HG03342 (cell line): ENCODE results near the gene SLA2.
"Not testable (repeated sequence)": the region's sequence is repeated elsewhere in the genome, so short reads cannot be mapped to it uniquely, and the experiment has no call there.

ENCODE experiments used
- ATAC-seq: cut with Tn5 transposase; IDR thresholded peaks from one replicate; pipeline ENCODE4 v1.9.1; 2021; ENCODE audit warnings: mild to moderate bottlenecking, moderate library complexity; ENCODE audit not compliant: unreplicated experiment

Gene SLA2

GRCh38 chr20:36645998-36646397 lies at the start of gene SLA2:
TSS of gene SLA2 (minus strand) at chr20:36646196. CDS start at chr20:36641335, 4,861 bp downstream.
- peak; percentile 46 for ATAC-seq

- ATAC-seq = not testable (repeated sequence)
Measured at GRCh38 chr20:36695467-36695866, 49.5 kb upstream of the SLA2 start.

- ATAC-seq = no peak
Measured at GRCh38 chr20:36688630-36689029, 42.6 kb upstream of the SLA2 start.

GRCh38 chr20:36687850-36688249 lies 41.9 kb upstream of the SLA2 start:
- no peak for ATAC-seq

DNA sequence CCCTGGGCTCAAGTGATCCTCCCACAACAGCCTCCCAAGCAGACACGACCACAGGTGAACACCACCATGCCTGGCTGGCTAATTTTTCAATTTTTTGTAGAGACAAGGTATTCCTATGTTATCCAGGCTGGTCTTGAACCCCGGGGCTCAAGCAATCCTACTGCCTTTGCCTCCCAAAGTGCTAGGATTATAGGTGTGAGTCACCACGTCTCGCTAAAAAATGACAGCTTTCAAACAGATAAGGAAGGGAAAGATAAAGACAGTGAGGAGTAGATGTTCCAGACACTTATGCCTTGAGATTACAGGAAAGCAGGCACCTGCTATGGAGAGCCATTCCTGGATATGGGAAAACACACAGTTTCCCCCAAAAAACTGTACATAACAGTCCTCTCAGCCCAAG lies 40.9 kb upstream of the SLA2 start:
- no peak for ATAC-seq

DNA sequence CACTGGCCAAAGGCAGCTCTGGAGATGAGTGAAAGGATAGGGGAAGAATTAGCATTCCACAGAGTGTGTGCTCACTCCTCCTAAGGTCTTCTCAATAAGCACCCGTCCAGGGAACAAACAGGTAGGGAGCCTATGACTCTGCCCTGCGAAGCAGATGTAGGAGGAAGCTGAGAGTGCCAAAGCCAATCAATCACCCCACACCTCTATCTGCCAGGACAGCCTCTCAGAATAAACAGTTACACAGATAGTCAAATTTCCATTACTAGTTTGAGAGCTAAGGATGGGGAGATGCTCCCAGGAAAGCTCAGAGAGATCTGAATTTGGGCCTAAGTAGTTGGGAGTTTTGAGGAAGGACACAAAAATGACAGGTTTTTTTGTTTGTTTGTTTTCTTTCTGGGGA lies 40.5 kb upstream of the SLA2 start:
- ATAC-seq = no peak

DNA sequence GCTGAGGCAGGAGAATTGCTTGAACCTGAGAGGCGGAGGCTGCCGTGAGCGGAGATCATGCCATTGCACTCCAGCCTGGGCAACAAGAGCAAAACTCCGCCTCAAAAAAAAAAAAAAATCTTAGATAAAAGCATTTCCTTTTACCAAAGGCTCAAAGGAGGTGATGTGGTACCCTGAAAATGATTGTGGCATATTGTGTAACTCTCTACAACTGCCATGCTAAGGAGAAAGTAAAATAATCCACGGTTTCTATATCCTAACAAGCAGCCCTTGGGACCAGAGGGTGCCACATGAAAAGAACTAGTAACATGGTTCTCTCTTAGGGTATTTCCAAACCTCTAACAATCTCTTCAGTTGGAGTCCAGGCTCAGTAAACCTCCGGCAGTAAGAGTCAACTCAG lies 38.8 kb upstream of the SLA2 start:
- no peak for ATAC-seq

GRCh38 chr20:36682311-36682710 lies 36.3 kb upstream of the SLA2 start:
- ATAC-seq = no peak

- ATAC-seq = no peak
Measured at GRCh38 chr20:36677422-36677771, 31.4 kb upstream of the SLA2 start.

DNA sequence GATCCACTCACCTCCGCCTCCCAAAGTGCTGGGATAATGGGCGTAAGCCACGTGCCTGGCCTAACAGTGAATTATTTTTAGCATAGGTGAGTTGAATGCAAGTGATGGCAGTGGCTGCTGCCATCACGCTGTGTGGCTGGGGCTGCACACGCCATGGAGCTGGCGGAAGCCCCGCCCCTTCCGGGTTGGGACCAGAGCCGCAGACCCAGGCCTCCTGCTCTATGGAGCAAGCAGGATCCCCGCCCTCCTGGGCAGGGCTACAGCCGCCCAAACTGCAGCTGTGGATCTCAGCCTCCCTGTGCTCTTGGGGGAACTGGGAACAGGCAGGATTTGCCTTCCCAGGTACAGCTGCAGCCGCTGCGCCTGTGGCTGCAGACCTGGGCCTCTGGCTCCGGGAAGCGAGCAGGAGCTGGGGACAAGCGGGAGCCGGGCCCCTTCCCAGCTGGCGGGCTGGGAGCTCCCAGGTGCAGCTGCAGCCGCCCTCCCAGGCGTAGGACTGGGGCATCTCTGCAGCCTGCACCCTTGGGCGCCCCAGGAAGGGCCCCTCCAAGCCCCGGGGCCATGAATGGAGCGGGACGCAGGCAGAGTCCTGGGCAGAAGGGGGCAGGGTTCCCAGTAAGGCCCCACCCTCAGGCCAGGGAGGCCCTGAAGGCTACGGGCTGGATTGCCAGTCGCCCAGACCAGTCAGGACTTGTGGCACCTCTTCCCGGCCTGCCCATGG lies 30.9 kb upstream of the SLA2 start:
- ATAC-seq = no peak

GRCh38 chr20:36675545-36675944 lies 29.5 kb upstream of the SLA2 start:
- ATAC-seq = not testable (repeated sequence)

- no peak for ATAC-seq
Measured at GRCh38 chr20:36672991-36673390, 27.0 kb upstream of the SLA2 start.

DNA sequence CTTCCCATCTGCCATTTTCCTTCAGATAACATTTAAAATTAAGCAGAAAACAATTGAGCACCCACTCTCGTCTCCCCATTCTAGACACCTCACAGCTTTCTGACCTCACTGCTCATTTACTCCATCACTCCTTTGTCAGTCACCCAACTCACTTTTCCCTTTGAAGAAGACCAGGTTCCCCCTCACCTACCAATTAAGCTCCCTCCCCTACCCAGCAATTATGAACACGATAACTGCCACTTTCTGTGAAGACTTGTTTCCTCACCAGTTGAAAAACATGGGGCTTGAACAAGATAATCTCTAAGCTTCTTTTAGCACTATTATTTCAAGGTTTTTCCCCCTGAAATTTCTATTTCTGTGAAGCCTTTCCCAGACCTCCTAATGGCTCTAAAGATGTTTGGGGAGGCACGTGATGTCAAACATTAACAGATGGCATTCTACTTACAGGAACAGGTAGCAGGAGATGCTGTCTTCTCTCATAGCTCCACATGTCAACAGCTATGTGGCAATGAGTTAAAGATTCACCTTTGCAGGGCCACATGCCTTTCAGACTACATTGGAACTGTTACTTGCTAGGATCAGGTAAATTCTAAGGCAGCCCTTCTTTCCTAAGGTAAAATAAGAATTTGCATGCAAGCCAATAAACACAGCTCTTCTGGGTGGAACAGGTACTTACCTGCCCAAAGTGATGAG lies 24.8 kb upstream of the SLA2 start:
- ATAC-seq = no peak

DNA sequence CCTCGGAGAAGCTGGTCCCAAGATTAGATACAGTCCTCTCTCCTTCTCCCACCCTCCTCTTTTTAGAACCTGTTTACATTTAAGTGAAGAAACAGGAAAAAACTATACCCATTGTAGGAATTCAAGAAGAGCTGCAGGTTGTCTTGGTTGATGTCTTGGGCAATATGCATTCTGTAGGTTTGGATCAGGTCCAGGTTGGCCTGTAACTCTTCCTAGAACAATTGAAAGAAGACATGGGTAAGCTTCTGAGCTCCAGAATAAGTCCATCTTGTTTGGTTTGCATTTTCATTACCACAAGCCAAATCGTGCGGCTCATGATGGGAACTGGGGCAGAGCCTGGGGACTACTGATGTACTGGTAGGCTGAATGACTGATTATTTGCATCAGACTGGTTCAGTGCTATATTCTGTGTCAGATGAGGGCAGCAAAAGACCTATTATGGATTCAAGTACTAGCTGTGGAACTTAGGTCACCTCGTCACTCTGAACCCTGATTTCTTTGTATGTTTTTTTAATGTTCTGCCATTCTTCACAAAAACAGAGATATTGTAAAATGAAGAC lies 20.3 kb upstream of the SLA2 start:
- no peak for ATAC-seq

GRCh38 chr20:36663031-36663430 lies 17.0 kb upstream of the SLA2 start:
- no peak for ATAC-seq

DNA sequence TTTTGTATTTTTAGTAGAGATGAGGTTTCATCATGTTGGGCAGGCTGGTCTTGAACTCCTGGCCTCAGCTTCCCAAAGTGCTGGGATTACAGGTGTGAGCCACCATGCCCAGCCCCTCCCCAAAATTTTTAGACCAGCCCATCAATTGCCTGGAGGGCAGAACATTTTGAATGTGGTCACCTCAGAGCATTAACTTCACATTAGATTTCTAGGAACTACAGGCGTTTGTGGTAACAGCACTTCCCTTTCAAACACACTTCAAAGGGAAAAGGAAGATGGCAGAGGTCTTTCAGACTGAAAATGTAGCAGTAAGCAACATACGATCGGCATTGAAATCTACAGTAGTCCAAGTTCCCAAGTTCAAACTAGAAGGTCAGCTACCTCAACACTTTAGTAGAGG lies 12.3 kb upstream of the SLA2 start:
- ATAC-seq = no peak

DNA sequence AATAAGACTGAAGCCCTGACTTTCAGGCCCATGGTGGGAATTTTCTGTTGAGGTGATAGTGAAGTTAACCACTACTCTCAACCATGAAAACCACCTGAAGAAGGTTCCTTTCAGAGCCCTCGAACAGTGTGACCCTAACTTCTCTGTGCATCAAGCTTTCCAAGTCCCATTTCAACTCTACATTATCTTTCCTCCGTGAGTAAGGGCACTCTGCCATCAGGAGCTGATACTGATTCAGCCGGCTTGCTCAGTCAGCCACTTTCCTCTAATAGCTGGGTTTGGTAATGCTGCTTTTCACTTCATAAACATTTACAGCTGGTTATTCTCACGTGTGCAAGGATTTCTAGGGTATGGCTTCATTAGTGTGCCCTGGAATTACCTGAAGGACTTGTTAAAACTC lies 10.7 kb upstream of the SLA2 start:
- no peak for ATAC-seq

GRCh38 chr20:36655004-36655403 lies 9.0 kb upstream of the SLA2 start:
- ATAC-seq = no peak

DNA sequence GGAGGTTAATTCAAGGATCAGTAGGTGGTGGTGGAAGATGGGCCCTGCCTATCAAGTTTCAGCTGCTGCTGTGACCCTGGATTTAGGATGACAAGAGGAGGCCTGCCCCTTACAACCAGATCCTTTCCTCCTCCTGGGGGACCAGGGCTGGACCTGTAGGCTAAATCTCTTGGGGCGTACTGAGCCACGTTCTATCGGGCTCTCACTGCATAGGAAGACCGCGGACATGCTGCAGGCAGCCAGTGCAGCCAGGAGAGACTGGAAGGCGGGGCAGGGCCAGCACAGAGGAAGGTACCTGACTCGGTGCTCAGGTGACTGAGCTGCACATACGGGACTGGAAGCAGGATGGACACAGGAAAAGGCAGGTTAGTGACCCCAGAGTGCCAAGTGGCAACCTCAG lies 8.5 kb upstream of the SLA2 start:
- no peak for ATAC-seq

- ATAC-seq = no peak
Measured at GRCh38 chr20:36653456-36653855, 7.5 kb upstream of the SLA2 start.

DNA sequence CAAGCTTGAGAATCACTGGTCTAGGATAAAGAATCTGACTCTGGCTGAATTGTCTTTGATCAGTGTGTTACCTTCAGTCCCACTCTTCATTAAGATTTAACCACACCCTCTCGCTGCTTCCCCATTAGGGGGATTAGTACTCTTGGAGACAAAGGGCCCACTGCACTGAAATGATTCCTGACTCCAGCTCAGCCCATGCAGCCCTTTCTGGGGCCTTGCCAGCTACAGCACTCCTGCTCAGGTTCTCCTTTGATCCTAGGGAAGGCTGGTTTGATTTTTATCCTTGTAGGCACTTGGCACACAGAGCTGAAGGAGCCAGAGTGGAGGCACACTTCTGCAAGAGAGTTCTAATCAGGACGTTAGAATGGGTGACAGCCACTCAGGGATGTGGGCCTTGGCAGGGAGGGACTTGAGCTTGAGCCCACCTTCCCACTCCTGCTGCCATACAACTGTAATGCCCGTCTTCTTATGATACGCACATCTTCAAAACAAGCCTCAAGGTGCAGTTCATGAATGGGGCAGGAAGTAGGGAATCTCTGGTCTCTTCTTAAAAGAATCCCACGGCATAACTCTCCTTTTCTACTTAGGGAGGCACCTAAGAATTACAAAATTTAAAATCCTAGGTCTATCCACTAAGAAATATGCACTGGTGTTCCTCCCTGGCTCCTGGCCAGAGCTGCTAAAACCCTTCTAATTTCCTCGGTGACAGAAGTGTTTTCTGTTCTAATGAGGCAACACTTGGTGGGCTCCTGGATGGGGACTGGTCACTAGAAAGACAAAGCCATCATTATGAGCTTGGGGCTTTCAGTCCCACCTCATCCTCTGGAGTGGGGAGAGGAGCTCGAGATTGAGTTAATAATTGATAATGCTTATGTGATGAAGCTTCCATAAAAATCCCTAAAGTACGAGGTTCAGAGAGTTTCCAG lies 1.5 kb upstream of the SLA2 start:
- ATAC-seq = no peak
